ACC112 (cell line): Measurements from ENCODE around the gene DNM1L.
"Not testable (repeated sequence)": the region's sequence is repeated elsewhere in the genome, so short reads cannot be mapped to it uniquely, and the experiment has no call there.

Source experiments
- H2AFZ ChIP-seq: fragments of 200-600 bp; sonication (generic); one replicate; pipeline ENCODE4 v1.6.0; 2017; ENCODE audit warnings: antibody characterized with exemption, low read length; ENCODE audit not compliant: unreplicated experiment
- H3K27ac ChIP-seq: fragments of 200-600 bp; sonication (generic); 2 replicates; pipeline ENCODE4 v1.5.1; 2014; ENCODE audit warnings: low read depth, mild to moderate bottlenecking, antibody characterized with exemption, low read length, moderate library complexity
- H3K27me3 ChIP-seq: fragments of 200-600 bp; sonication (generic); 2 replicates; pipeline ENCODE4 v1.6.1; 2014; ENCODE audit warnings: mild to moderate bottlenecking, antibody characterized with exemption, low read length, moderate library complexity, mixed read lengths; ENCODE audit not compliant: insufficient read depth
- H3K36me3 ChIP-seq: fragments of 200-600 bp; sonication (generic); 2 replicates; pipeline ENCODE4 v1.6.1; 2016; ENCODE audit warnings: mild to moderate bottlenecking, antibody characterized with exemption, low read length, moderate library complexity, mixed read lengths; ENCODE audit not compliant: insufficient read depth
- H3K4me1 ChIP-seq: fragments of 200-600 bp; sonication (generic); one replicate; pipeline ENCODE4 v1.6.1; 2016; ENCODE audit warnings: low read length, mixed read lengths; ENCODE audit not compliant: insufficient read depth, unreplicated experiment, control insufficient read depth
- H3K4me3 ChIP-seq: fragments of 200-600 bp; sonication (generic); 2 replicates; pipeline ENCODE4 v1.5.1; 2014; ENCODE audit warnings: mild to moderate bottlenecking, low read depth, low read length
- H3K79me2 ChIP-seq: fragments of 200-600 bp; sonication (generic); one replicate; pipeline ENCODE4 v1.6.0; 2016; ENCODE audit warnings: low read length; ENCODE audit not compliant: control insufficient read depth, unreplicated experiment, insufficient read depth

Gene DNM1L

GRCh38 chr12:32725308-32725707 is 46.2 kb downstream of the DNM1L start:
- H3K36me3 ChIP-seq: peaks cover 23% of the 10 kb centered on the region; the same call in 1 of the 2 replicates
- not testable (repeated sequence) for H3K4me1 ChIP-seq, H3K27ac ChIP-seq, H2AFZ ChIP-seq, H3K4me3 ChIP-seq, H3K79me2 ChIP-seq, H3K27me3 ChIP-seq

- Histone ChIP-seq H3K27me3 (no peaks in the 10 kb centered on the region), H3K4me1 (no peaks in the 10 kb centered on the region), H3K4me3 (no peak overlapping the region), H3K27ac (no peak overlapping the region), H3K79me2 (peaks cover 2% of the 10 kb centered on the region), H3K36me3 (peaks cover 23% of the 10 kb centered on the region), H2AFZ (no peak overlapping the region)
Measured at GRCh38 chr12:32726286-32726685, 47.2 kb downstream of the DNM1L start.

- Histone ChIP-seq H3K79me2 (peaks cover 2% of the 10 kb centered on the region), H3K27me3 (no peaks in the 10 kb centered on the region), H3K36me3 (peaks cover 22% of the 10 kb centered on the region), H2AFZ (no peak overlapping the region), H3K27ac (no peak overlapping the region), H3K4me3 (no peak overlapping the region), H3K4me1 (no peaks in the 10 kb centered on the region)
Measured at GRCh38 chr12:32727237-32727636, 48.1 kb downstream of the DNM1L start.

GRCh38 chr12:32734952-32735351 is 55.9 kb downstream of the DNM1L start:
- H2AFZ ChIP-seq: no peak overlapping the region
- H3K27ac ChIP-seq: no peak overlapping the region
- H3K4me1 ChIP-seq: no peaks in the 10 kb centered on the region
- H3K36me3 ChIP-seq: peaks cover 34% of the 10 kb centered on the region
- no peaks in the 10 kb centered on the region for H3K27me3 ChIP-seq
- no peak overlapping the region for H3K4me3 ChIP-seq
- H3K79me2 ChIP-seq: no peaks in the 10 kb centered on the region

GRCh38 chr12:32736445-32736844 is 57.3 kb downstream of the DNM1L start:
- no peak overlapping the region for H3K27ac ChIP-seq
- H3K4me1 ChIP-seq: no peaks in the 10 kb centered on the region
- H3K79me2 ChIP-seq: no peaks in the 10 kb centered on the region
- H3K4me3 ChIP-seq: no peak overlapping the region
- no peaks in the 10 kb centered on the region for H3K27me3 ChIP-seq
- peaks cover 33% of the 10 kb centered on the region for H3K36me3 ChIP-seq
- no peak overlapping the region for H2AFZ ChIP-seq

- Histone ChIP-seq H3K36me3 (peaks cover 29% of the 10 kb centered on the region), H3K27ac (no peak overlapping the region), H3K27me3 (no peaks in the 10 kb centered on the region), H3K4me3 (no peak overlapping the region), H3K4me1 (no peaks in the 10 kb centered on the region), H3K79me2 (no peaks in the 10 kb centered on the region), H2AFZ (no peak overlapping the region)
Measured at GRCh38 chr12:32737715-32738114, 58.6 kb downstream of the DNM1L start.

- no peak overlapping the region for H3K27ac ChIP-seq
- no peak overlapping the region for H3K4me3 ChIP-seq
- H3K79me2 ChIP-seq: peaks cover 5% of the 10 kb centered on the region
- no peaks in the 10 kb centered on the region for H3K4me1 ChIP-seq
- no peak overlapping the region for H2AFZ ChIP-seq
- H3K27me3 ChIP-seq: no peaks in the 10 kb centered on the region
- H3K36me3 ChIP-seq: peaks cover 29% of the 10 kb centered on the region
Measured at GRCh38 chr12:32739279-32739678, 60.2 kb downstream of the DNM1L start.

GRCh38 chr12:32742133-32742532 is 63.0 kb downstream of the DNM1L start:
- Histone ChIP-seq H3K27me3 (no peaks in the 10 kb centered on the region), H2AFZ (no peak overlapping the region), H3K4me3 (no peak overlapping the region), H3K36me3 (peaks cover 45% of the 10 kb centered on the region), H3K79me2 (peaks cover 5% of the 10 kb centered on the region), H3K27ac (no peak overlapping the region), H3K4me1 (no peaks in the 10 kb centered on the region)

GRCh38 chr12:32743264-32743663 is 64.2 kb downstream of the DNM1L start:
- H2AFZ ChIP-seq: no peak overlapping the region
- peaks cover 5% of the 10 kb centered on the region for H3K79me2 ChIP-seq
- H3K27ac ChIP-seq: no peak overlapping the region
- H3K27me3 ChIP-seq: no peaks in the 10 kb centered on the region
- peaks cover 44% of the 10 kb centered on the region for H3K36me3 ChIP-seq
- H3K4me1 ChIP-seq: no peaks in the 10 kb centered on the region
- H3K4me3 ChIP-seq: no peak overlapping the region

- Histone ChIP-seq H2AFZ (no peak overlapping the region), H3K36me3 (peaks cover 28% of the 10 kb centered on the region), H3K79me2 (peaks cover 33% of the 10 kb centered on the region), H3K27me3 (no peaks in the 10 kb centered on the region), H3K4me1 (peaks cover 23% of the 10 kb centered on the region), H3K4me3 (peak overlapping the region; percentile 92), H3K27ac (peak overlapping the region; percentile 83)
Measured at GRCh38 chr12:32753605-32754004, 74.5 kb downstream of the DNM1L start.

- H2AFZ ChIP-seq: no peak overlapping the region
- H3K4me3 ChIP-seq: peak overlapping the region; percentile 92
- peaks cover 23% of the 10 kb centered on the region for H3K4me1 ChIP-seq
- H3K79me2 ChIP-seq: peaks cover 33% of the 10 kb centered on the region
- H3K27me3 ChIP-seq: no peaks in the 10 kb centered on the region
- H3K36me3 ChIP-seq: peaks cover 23% of the 10 kb centered on the region
- peak overlapping the region; percentile 83 for H3K27ac ChIP-seq
Measured at GRCh38 chr12:32754111-32754510, 75.0 kb downstream of the DNM1L start.
